GM23338 (cell line): ENCODE data around the gene CCDC40. TPM values are rescaled to one million over a fixed set of nuclear protein-coding genes. Genes with fewer than 3 reads are reported as not detected.

Experiments used
- ATAC-seq: fragments of 200-7000 bp; cut with Tn5 transposase; 3 replicates; pipeline ENCODE4 v1.9.1; 2020
- DNase-seq: peaks from one replicate; pipeline ENCODE4 v3.0.0-alpha.2; 2015; ENCODE audit warnings: low spot score
- H2AFZ ChIP-seq: fragments of 200-600 bp; sonication (generic); 2 replicates; pipeline ENCODE4 v1.8.0; 2016; ENCODE audit warnings: antibody characterized with exemption, mild to moderate bottlenecking, moderate library complexity
- H3F3A ChIP-seq: fragments of 200-600 bp; sonication (generic); replicated peaks from 2 replicates; pipeline ENCODE4 v1.8.0; 2017; ENCODE audit warnings: antibody characterized with exemption, mixed run types, low read depth
- H3K27ac ChIP-seq: fragments of 200-600 bp; sonication (generic); 2 replicates; pipeline ENCODE4 v1.6.1; 2016; ENCODE audit warnings: low read depth
- H3K27me3 ChIP-seq: fragments of 200-600 bp; sonication (generic); 2 replicates; pipeline ENCODE4 v1.8.0; 2016; ENCODE audit warnings: mild to moderate bottlenecking, mixed run types, moderate library complexity; ENCODE audit not compliant: insufficient read depth
- H3K36me3 ChIP-seq: fragments of 200-600 bp; sonication (generic); 2 replicates; pipeline ENCODE4 v1.8.0; 2016; ENCODE audit warnings: mild to moderate bottlenecking; ENCODE audit not compliant: insufficient read depth
- H3K4me1 ChIP-seq: fragments of 200-600 bp; sonication (generic); 2 replicates; pipeline ENCODE4 v1.8.0; 2016; ENCODE audit warnings: mild to moderate bottlenecking, moderate library complexity; ENCODE audit not compliant: insufficient read depth
- H3K4me2 ChIP-seq: fragments of 200-600 bp; sonication (generic); 2 replicates; pipeline ENCODE4 v1.7.1; 2017; ENCODE audit warnings: mixed run types
- H3K4me3 ChIP-seq: fragments of 200-600 bp; sonication (generic); 2 replicates; pipeline ENCODE4 v1.6.1; 2016; ENCODE audit warnings: mixed run types
- H3K79me2 ChIP-seq: fragments of 200-600 bp; sonication (generic); replicated peaks from 2 replicates; pipeline ENCODE4 v1.8.0; 2017; ENCODE audit warnings: mild to moderate bottlenecking; ENCODE audit not compliant: insufficient read depth
- H3K9me2 ChIP-seq: fragments of 200-600 bp; sonication (generic); 2 replicates; pipeline ENCODE4 v1.8.0; 2017; ENCODE audit not compliant: insufficient read depth
- H4K20me1 ChIP-seq: fragments of 200-600 bp; sonication (generic); replicated peaks from 2 replicates; pipeline ENCODE4 v1.8.0; 2017; ENCODE audit warnings: mild to moderate bottlenecking; ENCODE audit not compliant: insufficient read depth
- H3K27ac Mint-ChIP-seq: 2 replicates; pipeline ENCODE4 v1.8.0; 2020; ENCODE audit warnings: inconsistent platforms, mild to moderate bottlenecking, moderate library complexity, mixed read lengths
- H3K27me3 Mint-ChIP-seq: 3 replicates; pipeline ENCODE4 v1.8.0; 2022; ENCODE audit warnings: low read depth, mild to moderate bottlenecking, moderate library complexity, mixed read lengths, inconsistent platforms; ENCODE audit not compliant: insufficient read depth, poor library complexity
- H3K36me3 Mint-ChIP-seq: 3 replicates; pipeline ENCODE4 v1.8.0; 2021; ENCODE audit warnings: low read depth, mild to moderate bottlenecking, inconsistent platforms, moderate library complexity, mixed read lengths
- H3K4me1 Mint-ChIP-seq: 3 replicates; pipeline ENCODE4 v1.8.0; 2020; ENCODE audit warnings: mild to moderate bottlenecking, inconsistent platforms, mixed read lengths
- H3K4me3 Mint-ChIP-seq: 3 replicates; pipeline ENCODE4 v1.8.0; 2021; ENCODE audit warnings: moderate library complexity, mild to moderate bottlenecking, inconsistent platforms, mixed read lengths
- H3K9me3 Mint-ChIP-seq: 3 replicates; pipeline ENCODE4 v1.8.0; 2020; ENCODE audit warnings: moderate library complexity, mild to moderate bottlenecking, inconsistent platforms, mixed read lengths
- CREB1 ChIP-seq: fragments of 250-450 bp; sonication (Bioruptor Pico); IDR thresholded peaks from 2 replicates; pipeline ENCODE4 v1.5.0; 2020; ENCODE audit warnings: low read depth, mild to moderate bottlenecking, moderate library complexity
- EZH2 ChIP-seq: fragments of 200-600 bp; sonication (generic); IDR thresholded peaks from one replicate; pipeline ENCODE4 v1.8.0; 2017; ENCODE audit warnings: antibody characterized with exemption, mild to moderate bottlenecking, low read depth; ENCODE audit not compliant: unreplicated experiment
- EZH2phosphoT487 ChIP-seq: fragments of 200-600 bp; sonication (generic); IDR thresholded peaks from one replicate; pipeline ENCODE4 v1.8.1; 2018; ENCODE audit warnings: antibody characterized with exemption; ENCODE audit not compliant: unreplicated experiment
- JUNB ChIP-seq: IDR thresholded peaks from one replicate; pipeline ENCODE4 v1.6.1; 2016; ENCODE audit warnings: antibody characterized with exemption; ENCODE audit not compliant: unreplicated experiment
- NANOG ChIP-seq: IDR thresholded peaks from 2 replicates; pipeline ENCODE4 v1.6.1; 2016; ENCODE audit warnings: antibody characterized with exemption, borderline replicate concordance
- POLR2AphosphoS5 ChIP-seq: IDR thresholded peaks from 2 replicates; pipeline ENCODE4 v1.6.1; 2016; ENCODE audit warnings: antibody characterized with exemption, low read depth
- STAT1 ChIP-seq: IDR thresholded peaks from one replicate; pipeline ENCODE4 v1.6.1; 2016; ENCODE audit warnings: antibody characterized with exemption; ENCODE audit not compliant: unreplicated experiment
- ZNF114 ChIP-seq: fragments of 250-450 bp; sonication (Bioruptor Pico); IDR thresholded peaks from 2 replicates; pipeline ENCODE4 v1.5.0; 2020; ENCODE audit warnings: mild to moderate bottlenecking, moderate library complexity
- ZNF331 ChIP-seq: fragments of 250-450 bp; sonication (Bioruptor Pico); IDR thresholded peaks from 2 replicates; pipeline ENCODE4 v1.5.0; 2020; ENCODE audit warnings: low read depth, mild to moderate bottlenecking, moderate library complexity
- polyA plus RNA-seq: library from polyadenylated mRNA; unstranded; fragments of >200 nt; fragmentation: Nextera tagmentation; extraction: Ambion mirVana; gene quantifications from 2 replicates; pipeline ENCODE4 v1.2.1, GENCODE V29; 2016
- total RNA-seq: library from RNA; depleted of rRNA; stranded (reverse); fragments of >200 nt; shearing (Covaris generic); gene quantifications from 2 replicates; pipeline ENCODE4 v1.2.3, GENCODE V29; 2014
- TF ChIP-seq, protein P1 (sequence below): IDR thresholded peaks from 2 replicates; pipeline ENCODE4 v1.6.1; 2016; ENCODE audit warnings: antibody characterized with exemption
- TF ChIP-seq, protein P2 (sequence below), 2 experiments: fragments of 200-600 bp in 1 of 2; sonication (generic) in 1 of 2; conservative IDR thresholded peaks; 2 replicates each; pipeline versions ENCODE4 v1.5.1 to v1.6.1; 2016 to 2017; ENCODE audit warnings: antibody characterized with exemption in 2 of 2, low read depth in 2 of 2, mild to moderate bottlenecking in 2 of 2, moderate library complexity in 1 of 2
- TF ChIP-seq, protein P3 (sequence below): IDR thresholded peaks from one replicate; pipeline ENCODE4 v1.6.1; 2018; ENCODE audit warnings: antibody characterized with exemption; ENCODE audit not compliant: unreplicated experiment
- TF ChIP-seq, protein P4 (sequence below): fragments of 250-450 bp; sonication (Bioruptor Pico); IDR thresholded peaks from 2 replicates; pipeline ENCODE4 v1.5.0; 2020; ENCODE audit warnings: mild to moderate bottlenecking, moderate library complexity

The CCDC40 gene
- total and polyA plus RNA-seq, 2 experiments from 2014 or later: 7.6 to 8.1 TPM

DNA sequence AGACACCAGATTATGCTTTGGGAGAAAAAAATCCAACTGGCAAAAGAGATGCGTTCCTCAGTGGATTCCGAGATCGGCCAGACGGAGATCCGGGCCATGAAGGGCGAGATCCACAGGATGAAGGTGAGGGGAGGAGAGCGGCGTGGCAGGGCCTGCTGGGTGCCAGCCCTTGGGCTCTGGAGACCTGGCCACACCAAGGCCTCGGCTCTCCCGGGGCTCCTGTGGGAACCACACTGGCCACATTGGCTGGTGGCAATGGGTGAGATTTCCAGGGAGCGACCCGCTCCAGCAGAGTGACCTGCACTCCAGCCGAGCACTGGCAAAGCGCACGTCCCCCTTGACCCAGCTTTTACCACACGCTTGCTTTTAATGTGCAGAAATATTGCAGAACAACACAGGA, 53.3 kb downstream of the CCDC40 start:
- ATAC-seq (no peak), DNase-seq (no peak)
- Mint-ChIP-seq H3K4me1 (no peaks in the 10 kb centered on the region; the same call in 2 of the 3 replicates), H3K36me3 (no peaks in the 10 kb centered on the region), H3K27me3 (peaks cover 4% of the 10 kb centered on the region), H3K4me3 (no peak overlapping the region), H3K27ac (no peak overlapping the region), H3K9me3 (no peaks in the 10 kb centered on the region)
- Histone ChIP-seq H3K4me3 (no peak overlapping the region), H3K79me2 (no peaks in the 10 kb centered on the region), H3K9me2 (no peaks in the 10 kb centered on the region), H3K4me1 (no peaks in the 10 kb centered on the region), H3K4me2 (no peak overlapping the region), H3K27me3 (no peaks in the 10 kb centered on the region), H3F3A (no peaks in the 10 kb centered on the region), H4K20me1 (no peaks in the 10 kb centered on the region), H3K27ac (no peak overlapping the region), H2AFZ (no peak overlapping the region), H3K36me3 (no peaks in the 10 kb centered on the region)
- TF ChIP-seq JUNB (no peak), NANOG (no peak), POLR2AphosphoS5 (no peak), EZH2 (no peak), CREB1 (CRISPR knock-in tag) (no peak), ZNF114 (CRISPR knock-in tag) (no peak), STAT1 (no peak), EZH2phosphoT487 (no peak), ZNF331 (CRISPR knock-in tag) (no peak)
- TF ChIP-seq, protein P1, sequence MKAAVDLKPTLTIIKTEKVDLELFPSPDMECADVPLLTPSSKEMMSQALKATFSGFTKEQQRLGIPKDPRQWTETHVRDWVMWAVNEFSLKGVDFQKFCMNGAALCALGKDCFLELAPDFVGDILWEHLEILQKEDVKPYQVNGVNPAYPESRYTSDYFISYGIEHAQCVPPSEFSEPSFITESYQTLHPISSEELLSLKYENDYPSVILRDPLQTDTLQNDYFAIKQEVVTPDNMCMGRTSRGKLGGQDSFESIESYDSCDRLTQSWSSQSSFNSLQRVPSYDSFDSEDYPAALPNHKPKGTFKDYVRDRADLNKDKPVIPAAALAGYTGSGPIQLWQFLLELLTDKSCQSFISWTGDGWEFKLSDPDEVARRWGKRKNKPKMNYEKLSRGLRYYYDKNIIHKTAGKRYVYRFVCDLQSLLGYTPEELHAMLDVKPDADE: no peak
- TF ChIP-seq, protein P2, sequence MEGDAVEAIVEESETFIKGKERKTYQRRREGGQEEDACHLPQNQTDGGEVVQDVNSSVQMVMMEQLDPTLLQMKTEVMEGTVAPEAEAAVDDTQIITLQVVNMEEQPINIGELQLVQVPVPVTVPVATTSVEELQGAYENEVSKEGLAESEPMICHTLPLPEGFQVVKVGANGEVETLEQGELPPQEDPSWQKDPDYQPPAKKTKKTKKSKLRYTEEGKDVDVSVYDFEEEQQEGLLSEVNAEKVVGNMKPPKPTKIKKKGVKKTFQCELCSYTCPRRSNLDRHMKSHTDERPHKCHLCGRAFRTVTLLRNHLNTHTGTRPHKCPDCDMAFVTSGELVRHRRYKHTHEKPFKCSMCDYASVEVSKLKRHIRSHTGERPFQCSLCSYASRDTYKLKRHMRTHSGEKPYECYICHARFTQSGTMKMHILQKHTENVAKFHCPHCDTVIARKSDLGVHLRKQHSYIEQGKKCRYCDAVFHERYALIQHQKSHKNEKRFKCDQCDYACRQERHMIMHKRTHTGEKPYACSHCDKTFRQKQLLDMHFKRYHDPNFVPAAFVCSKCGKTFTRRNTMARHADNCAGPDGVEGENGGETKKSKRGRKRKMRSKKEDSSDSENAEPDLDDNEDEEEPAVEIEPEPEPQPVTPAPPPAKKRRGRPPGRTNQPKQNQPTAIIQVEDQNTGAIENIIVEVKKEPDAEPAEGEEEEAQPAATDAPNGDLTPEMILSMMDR (conservative IDR thresholded peaks at IDR 0.05; ENCODE audit: low read depth in 2 of 2): no peak
- TF ChIP-seq, protein P3, sequence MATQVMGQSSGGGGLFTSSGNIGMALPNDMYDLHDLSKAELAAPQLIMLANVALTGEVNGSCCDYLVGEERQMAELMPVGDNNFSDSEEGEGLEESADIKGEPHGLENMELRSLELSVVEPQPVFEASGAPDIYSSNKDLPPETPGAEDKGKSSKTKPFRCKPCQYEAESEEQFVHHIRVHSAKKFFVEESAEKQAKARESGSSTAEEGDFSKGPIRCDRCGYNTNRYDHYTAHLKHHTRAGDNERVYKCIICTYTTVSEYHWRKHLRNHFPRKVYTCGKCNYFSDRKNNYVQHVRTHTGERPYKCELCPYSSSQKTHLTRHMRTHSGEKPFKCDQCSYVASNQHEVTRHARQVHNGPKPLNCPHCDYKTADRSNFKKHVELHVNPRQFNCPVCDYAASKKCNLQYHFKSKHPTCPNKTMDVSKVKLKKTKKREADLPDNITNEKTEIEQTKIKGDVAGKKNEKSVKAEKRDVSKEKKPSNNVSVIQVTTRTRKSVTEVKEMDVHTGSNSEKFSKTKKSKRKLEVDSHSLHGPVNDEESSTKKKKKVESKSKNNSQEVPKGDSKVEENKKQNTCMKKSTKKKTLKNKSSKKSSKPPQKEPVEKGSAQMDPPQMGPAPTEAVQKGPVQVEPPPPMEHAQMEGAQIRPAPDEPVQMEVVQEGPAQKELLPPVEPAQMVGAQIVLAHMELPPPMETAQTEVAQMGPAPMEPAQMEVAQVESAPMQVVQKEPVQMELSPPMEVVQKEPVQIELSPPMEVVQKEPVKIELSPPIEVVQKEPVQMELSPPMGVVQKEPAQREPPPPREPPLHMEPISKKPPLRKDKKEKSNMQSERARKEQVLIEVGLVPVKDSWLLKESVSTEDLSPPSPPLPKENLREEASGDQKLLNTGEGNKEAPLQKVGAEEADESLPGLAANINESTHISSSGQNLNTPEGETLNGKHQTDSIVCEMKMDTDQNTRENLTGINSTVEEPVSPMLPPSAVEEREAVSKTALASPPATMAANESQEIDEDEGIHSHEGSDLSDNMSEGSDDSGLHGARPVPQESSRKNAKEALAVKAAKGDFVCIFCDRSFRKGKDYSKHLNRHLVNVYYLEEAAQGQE: no peak
- TF ChIP-seq, protein P4, sequence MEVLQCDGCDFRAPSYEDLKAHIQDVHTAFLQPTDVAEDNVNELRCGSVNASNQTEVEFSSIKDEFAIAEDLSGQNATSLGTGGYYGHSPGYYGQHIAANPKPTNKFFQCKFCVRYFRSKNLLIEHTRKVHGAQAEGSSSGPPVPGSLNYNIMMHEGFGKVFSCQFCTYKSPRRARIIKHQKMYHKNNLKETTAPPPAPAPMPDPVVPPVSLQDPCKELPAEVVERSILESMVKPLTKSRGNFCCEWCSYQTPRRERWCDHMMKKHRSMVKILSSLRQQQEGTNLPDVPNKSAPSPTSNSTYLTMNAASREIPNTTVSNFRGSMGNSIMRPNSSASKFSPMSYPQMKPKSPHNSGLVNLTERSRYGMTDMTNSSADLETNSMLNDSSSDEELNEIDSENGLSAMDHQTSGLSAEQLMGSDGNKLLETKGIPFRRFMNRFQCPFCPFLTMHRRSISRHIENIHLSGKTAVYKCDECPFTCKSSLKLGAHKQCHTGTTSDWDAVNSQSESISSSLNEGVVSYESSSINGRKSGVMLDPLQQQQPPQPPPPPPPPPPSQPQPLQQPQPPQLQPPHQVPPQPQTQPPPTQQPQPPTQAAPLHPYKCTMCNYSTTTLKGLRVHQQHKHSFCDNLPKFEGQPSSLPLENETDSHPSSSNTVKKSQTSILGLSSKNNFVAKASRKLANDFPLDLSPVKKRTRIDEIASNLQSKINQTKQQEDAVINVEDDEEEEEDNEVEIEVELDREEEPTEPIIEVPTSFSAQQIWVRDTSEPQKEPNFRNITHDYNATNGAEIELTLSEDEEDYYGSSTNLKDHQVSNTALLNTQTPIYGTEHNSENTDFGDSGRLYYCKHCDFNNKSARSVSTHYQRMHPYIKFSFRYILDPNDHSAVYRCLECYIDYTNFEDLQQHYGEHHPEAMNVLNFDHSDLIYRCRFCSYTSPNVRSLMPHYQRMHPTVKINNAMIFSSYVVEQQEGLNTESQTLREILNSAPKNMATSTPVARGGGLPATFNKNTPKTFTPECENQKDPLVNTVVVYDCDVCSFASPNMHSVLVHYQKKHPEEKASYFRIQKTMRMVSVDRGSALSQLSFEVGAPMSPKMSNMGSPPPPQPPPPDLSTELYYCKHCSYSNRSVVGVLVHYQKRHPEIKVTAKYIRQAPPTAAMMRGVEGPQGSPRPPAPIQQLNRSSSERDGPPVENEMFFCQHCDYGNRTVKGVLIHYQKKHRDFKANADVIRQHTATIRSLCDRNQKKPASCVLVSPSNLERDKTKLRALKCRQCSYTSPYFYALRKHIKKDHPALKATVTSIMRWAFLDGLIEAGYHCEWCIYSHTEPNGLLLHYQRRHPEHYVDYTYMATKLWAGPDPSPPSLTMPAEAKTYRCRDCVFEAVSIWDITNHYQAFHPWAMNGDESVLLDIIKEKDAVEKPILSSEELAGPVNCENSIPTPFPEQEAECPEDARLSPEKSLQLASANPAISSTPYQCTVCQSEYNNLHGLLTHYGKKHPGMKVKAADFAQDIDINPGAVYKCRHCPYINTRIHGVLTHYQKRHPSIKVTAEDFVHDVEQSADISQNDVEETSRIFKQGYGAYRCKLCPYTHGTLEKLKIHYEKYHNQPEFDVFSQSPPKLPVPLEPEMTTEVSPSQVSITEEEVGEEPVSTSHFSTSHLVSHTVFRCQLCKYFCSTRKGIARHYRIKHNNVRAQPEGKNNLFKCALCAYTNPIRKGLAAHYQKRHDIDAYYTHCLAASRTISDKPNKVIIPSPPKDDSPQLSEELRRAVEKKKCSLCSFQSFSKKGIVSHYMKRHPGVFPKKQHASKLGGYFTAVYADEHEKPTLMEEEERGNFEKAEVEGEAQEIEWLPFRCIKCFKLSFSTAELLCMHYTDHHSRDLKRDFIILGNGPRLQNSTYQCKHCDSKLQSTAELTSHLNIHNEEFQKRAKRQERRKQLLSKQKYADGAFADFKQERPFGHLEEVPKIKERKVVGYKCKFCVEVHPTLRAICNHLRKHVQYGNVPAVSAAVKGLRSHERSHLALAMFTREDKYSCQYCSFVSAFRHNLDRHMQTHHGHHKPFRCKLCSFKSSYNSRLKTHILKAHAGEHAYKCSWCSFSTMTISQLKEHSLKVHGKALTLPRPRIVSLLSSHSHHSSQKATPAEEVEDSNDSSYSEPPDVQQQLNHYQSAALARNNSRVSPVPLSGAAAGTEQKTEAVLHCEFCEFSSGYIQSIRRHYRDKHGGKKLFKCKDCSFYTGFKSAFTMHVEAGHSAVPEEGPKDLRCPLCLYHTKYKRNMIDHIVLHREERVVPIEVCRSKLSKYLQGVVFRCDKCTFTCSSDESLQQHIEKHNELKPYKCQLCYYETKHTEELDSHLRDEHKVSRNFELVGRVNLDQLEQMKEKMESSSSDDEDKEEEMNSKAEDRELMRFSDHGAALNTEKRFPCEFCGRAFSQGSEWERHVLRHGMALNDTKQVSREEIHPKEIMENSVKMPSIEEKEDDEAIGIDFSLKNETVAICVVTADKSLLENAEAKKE (CRISPR knock-in tag): no peak
